ENCODE data around the gene MAP3K20.

DNA sequence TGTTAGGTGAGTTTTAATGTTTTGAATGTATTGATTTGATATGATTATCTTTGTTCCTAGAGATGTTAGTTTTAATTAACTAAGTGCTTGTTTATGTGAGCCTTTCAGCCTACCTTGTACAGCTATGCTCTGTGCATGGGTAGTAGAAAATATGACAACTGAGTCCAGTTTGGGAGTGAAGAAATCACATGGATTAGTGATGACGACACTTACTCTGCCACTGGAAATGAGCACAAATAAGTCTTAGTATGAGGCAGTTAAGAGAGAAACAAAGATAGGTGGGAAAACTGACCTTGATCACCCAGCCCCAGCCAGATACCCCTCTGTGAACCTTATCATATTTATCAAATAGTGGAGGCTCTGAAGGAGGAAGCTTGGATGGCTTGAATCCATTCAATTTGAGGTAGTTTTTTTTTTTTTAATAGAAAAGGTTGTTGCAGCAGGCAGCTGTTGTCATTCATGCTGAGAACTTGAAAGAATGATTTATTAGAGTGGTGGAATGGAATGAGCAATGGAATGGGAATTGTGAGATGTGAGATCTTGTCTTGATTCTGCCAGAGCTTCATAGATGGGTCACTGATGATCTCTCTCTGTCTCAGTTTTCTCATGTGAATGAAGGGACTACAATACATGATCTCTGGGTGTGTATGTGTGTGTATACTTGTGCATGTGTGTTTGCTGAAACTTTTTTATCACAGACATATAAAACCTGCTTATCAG lies 96.4 kb downstream of the MAP3K20 start:
- TF ChIP-seq CTCF (IDR thresholded peaks at IDR 0.05; ENCODE audit: borderline replicate concordance, extremely low read depth, low read length, poor library complexity, severe bottlenecking): no peak
- TF ChIP-seq EZH2 (IDR thresholded peaks at IDR 0.05; ENCODE audit: borderline replicate concordance, low read depth, low read length, severe bottlenecking): no peak

Data from DND-41 (cell line).